ENCODE measurements around the gene ACAD11. TPM values are rescaled to one million over a fixed set of nuclear protein-coding genes. Genes with fewer than 3 reads are reported as not detected.
"Not testable (repeated sequence)": the region's sequence is repeated elsewhere in the genome, so short reads cannot be mapped to it uniquely, and the experiment has no call there.

Gene ACAD11
- total RNA-seq, 1 donor from 2014 or later = 10.7 TPM

DNA sequence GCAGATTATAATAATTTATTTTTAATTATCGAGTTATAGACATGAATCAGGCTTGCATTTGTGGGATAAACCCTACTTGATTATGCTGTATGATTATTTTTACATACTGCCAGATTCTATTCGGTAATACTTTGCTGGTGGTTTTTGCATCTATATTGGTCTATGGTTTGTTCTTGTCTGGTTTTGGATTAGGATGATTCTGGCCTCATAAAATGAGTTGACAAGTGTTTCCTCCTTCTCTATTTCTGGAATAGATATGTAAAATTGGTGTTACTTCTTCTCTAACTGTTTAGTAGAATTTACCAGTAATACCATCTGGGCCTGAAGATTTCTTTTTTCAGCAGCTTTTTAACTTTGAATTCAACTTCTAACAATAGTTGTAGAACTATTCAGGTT is 95.5 kb downstream of the ACAD11 start:
- DNase-seq (ENCODE audit: low spot score in 2 of 2) = no peak
- no peaks in the 10 kb centered on the region for H3K9me3 ChIP-seq
- H3K27ac ChIP-seq = peak overlapping the region; percentile 63 to 74
- H3K27me3 ChIP-seq = no peaks in the 10 kb centered on the region
- peaks cover 1 to 8% of the 10 kb centered on the region in 2 donors for H3K36me3 ChIP-seq
- intact Hi-C loops (cut with DNase I) = no loop called here
- H3K4me3 ChIP-seq = no peak overlapping the region
- peaks cover 0 to 13% of the 10 kb centered on the region in 2 donors for H3K4me1 ChIP-seq
- TF ChIP-seq, protein P1, sequence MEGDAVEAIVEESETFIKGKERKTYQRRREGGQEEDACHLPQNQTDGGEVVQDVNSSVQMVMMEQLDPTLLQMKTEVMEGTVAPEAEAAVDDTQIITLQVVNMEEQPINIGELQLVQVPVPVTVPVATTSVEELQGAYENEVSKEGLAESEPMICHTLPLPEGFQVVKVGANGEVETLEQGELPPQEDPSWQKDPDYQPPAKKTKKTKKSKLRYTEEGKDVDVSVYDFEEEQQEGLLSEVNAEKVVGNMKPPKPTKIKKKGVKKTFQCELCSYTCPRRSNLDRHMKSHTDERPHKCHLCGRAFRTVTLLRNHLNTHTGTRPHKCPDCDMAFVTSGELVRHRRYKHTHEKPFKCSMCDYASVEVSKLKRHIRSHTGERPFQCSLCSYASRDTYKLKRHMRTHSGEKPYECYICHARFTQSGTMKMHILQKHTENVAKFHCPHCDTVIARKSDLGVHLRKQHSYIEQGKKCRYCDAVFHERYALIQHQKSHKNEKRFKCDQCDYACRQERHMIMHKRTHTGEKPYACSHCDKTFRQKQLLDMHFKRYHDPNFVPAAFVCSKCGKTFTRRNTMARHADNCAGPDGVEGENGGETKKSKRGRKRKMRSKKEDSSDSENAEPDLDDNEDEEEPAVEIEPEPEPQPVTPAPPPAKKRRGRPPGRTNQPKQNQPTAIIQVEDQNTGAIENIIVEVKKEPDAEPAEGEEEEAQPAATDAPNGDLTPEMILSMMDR (IDR thresholded peaks at IDR 0.05) = no peak

DNA sequence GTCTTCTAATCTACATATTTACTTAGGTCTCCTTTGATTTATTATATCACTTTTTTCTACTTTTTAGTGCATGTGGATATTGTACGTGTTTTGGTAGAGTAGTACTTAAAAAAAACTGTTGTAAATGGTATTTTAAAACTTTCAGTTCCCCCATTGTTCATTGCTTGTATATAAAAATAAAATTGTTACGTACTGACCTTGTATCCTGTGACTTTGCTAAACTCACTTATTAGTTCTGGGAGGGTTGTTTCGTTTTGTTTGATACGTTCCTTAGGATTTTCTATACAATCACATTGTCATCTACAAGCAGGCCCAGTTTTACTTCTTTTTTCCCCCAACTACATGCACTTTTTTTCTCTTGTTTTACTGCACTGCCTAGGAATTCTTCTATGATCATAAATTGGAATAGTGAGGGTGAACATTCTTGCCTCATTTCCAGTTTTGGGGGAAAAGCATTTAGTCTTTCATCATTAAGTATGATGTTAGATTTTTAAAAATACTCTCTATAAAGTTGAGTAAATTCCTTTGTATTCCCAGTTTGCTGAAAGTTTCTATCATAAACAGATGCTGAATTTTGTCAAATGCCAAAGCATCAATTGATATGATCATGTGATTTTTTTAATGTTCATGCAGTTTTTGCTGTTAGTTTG is 96.1 kb downstream of the ACAD11 start:
- no peak overlapping the region for H3K4me3 ChIP-seq
- TF ChIP-seq, protein P1 (IDR thresholded peaks at IDR 0.05) = no peak
- intact Hi-C loops (cut with DNase I) = no loop called here
- DNase-seq (ENCODE audit: low spot score in 2 of 2) = no peak
- H3K4me1 ChIP-seq = peaks cover 0 to 13% of the 10 kb centered on the region in 2 donors
- H3K27ac ChIP-seq = peak overlapping the region; percentile 63 to 74
- no peaks in the 10 kb centered on the region for H3K27me3 ChIP-seq
- H3K36me3 ChIP-seq = peaks cover 6 to 13% of the 10 kb centered on the region in 2 donors
- H3K9me3 ChIP-seq = no peaks in the 10 kb centered on the region

DNA sequence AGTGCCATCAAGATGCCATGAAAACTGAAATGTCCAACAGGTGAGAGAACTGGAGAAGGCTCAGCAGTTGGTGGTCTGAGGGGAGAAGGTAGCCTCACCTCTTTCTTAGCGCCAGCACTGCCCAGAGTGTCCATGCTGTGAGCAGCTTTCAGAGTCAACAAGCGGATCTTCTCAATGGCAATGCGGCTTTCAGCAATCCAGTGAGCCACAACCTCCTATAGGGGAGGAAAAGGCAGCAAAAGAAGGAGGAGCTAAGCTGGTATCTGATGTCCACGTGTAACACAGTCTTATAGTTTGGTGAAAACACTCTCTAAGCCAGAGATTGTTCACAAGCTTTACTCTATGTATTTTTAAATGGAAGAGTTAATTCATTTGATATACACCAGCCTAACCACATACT is 98.6 kb downstream of the ACAD11 start:
- TF ChIP-seq, protein P1 (IDR thresholded peaks at IDR 0.05) = no peak
- Histone ChIP-seq H3K36me3 (peaks cover 8 to 27% of the 10 kb centered on the region in 2 donors), H3K27ac (no peak overlapping the region), H3K4me3 (no peak overlapping the region), H3K27me3 (no peaks in the 10 kb centered on the region), H3K9me3 (no peaks in the 10 kb centered on the region), H3K4me1 (peaks cover 0 to 13% of the 10 kb centered on the region in 2 donors)
- DNase-seq (ENCODE audit: low spot score in 2 of 2) = no peak
- intact Hi-C loops (cut with DNase I) = no loop called here

DNA sequence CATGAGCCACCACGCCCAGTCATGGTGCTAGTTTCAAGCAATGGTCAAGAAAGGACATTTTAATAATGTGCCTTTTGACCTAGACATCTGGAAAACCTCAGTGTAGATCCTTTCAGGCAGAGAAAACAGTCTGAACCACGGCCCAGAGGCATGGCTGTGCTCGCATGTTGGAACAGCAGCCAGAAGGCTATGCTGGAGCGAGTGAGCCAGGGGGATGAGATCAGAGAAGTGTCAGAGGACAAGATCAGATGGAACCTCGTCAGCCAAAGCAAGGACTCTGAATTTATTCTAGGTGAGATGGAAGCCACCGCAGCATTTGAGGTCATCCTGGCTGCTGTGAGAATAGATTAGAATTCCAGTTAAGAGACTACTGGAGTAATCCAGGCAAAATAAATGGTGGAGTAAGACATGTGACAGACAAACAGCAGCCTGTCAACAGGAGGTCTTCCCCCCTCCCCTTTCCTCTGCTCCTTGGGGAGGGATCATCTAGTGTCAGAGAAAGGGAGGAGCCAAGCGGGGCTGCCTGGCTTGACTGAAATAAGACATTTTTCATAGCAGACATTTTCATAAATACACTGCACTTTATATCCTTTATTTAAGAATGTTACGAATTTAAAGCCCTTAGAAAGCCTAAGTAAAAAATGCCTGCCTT is 103.0 kb downstream of the ACAD11 start:
- Histone ChIP-seq H3K36me3 (peaks cover 8 to 27% of the 10 kb centered on the region in 2 donors), H3K9me3 (no peaks in the 10 kb centered on the region), H3K27me3 (no peaks in the 10 kb centered on the region), H3K4me1 (no peaks in the 10 kb centered on the region), H3K27ac (no peak overlapping the region), H3K4me3 (no peak overlapping the region)
- TF ChIP-seq, protein P1 (IDR thresholded peaks at IDR 0.05) = no peak
- intact Hi-C loops (cut with DNase I) = no loop called here
- no peak for DNase-seq (ENCODE audit: low spot score in 2 of 2)

DNA sequence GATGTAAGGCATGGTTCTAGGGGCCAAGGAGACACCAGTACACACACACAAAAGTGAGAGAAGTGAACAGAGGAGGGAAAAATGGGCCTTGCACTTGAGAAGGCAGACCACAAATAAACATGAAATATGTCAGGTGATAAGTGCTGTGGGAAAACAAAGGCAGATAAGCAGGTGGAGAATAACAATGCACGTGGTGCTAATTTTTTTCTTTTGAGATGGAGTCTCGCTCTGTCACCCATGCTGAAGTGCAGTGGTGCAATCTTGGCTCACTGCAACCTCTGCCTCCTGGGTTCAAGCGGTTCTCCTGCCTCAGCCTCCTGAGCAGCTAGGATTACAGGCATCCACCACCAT is 103.6 kb downstream of the ACAD11 start:
- intact Hi-C loops (cut with DNase I); H3K4me1 ChIP-seq; H3K27me3 ChIP-seq; H3K4me3 ChIP-seq; H3K27ac ChIP-seq; DNase-seq (ENCODE audit: low spot score in 2 of 2); H3K9me3 ChIP-seq: not testable (repeated sequence)
- peaks cover 8 to 27% of the 10 kb centered on the region in 2 donors for H3K36me3 ChIP-seq

DNA sequence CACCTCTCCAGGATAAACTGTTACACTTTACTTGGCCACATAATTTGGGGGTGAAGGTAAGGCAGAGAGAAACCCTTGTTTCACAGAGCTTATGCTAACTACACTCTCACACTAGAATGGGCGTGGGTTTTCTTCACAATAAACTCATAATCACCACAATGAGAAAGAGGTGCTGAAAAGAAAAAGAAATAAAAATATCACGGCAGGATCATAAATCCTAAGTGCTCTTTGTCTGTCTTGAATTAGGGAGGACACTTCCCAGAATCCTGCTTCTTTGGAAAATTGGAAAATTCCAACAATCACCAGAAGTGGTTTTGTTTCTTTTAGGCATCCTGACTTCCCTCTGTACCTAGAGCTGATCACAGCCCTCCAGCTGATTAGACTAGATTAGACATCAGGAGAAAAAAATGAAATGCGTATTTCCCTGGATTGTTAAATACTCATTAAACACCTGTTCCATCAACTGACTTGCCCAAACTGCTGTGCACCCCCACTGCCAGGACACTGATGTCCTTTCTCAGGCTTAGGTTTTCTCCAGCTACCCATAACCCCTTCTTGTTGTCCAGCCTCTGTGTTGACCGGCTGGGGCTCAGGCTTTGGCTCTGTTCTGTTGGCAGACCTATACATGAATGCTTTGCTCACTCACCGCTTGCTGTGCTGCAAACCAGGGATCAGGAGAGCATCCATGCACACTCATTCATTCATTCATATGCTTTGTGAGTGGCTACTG is 104.1 kb downstream of the ACAD11 start:
- Histone ChIP-seq H3K27me3 (no peaks in the 10 kb centered on the region), H3K4me1 (peaks cover 3 to 4% of the 10 kb centered on the region in 2 donors), H3K9me3 (no peaks in the 10 kb centered on the region), H3K4me3 (no peak overlapping the region), H3K27ac (no peak overlapping the region), H3K36me3 (peaks cover 8 to 22% of the 10 kb centered on the region in 2 donors)
- intact Hi-C loops (cut with DNase I) = no loop called here
- TF ChIP-seq, protein P1 (IDR thresholded peaks at IDR 0.05) = no peak
- DNase-seq (ENCODE audit: low spot score in 2 of 2) = no peak

Measured in ascending aorta (tissue), 2 donors.